Fibroblast of pulmonary artery (primary cell): ENCODE measurements around the gene AKAP5.

Source experiments
- DNase-seq: peaks from one replicate; pipeline ENCODE4 v3.0.0-alpha.2; 2010; ENCODE audit warnings: low read depth
- H3K4me3 ChIP-seq: replicated peaks from 2 replicates; pipeline ENCODE4 v1.5.1; 2011; ENCODE audit warnings: low read depth, mild to moderate bottlenecking, control low read depth, low read length, moderate library complexity
- TF ChIP-seq, protein P1 (sequence below): IDR thresholded peaks from 2 replicates; pipeline ENCODE4 v1.5.1; 2011; ENCODE audit warnings: mild to moderate bottlenecking, control low read depth, low read length, inconsistent platforms; ENCODE audit errors: missing control alignments

Gene AKAP5

GRCh38 chr14:64459405-64460136 lies 5.7 kb upstream of the AKAP5 start:
- TF ChIP-seq, protein P1, sequence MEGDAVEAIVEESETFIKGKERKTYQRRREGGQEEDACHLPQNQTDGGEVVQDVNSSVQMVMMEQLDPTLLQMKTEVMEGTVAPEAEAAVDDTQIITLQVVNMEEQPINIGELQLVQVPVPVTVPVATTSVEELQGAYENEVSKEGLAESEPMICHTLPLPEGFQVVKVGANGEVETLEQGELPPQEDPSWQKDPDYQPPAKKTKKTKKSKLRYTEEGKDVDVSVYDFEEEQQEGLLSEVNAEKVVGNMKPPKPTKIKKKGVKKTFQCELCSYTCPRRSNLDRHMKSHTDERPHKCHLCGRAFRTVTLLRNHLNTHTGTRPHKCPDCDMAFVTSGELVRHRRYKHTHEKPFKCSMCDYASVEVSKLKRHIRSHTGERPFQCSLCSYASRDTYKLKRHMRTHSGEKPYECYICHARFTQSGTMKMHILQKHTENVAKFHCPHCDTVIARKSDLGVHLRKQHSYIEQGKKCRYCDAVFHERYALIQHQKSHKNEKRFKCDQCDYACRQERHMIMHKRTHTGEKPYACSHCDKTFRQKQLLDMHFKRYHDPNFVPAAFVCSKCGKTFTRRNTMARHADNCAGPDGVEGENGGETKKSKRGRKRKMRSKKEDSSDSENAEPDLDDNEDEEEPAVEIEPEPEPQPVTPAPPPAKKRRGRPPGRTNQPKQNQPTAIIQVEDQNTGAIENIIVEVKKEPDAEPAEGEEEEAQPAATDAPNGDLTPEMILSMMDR, result no peak
- no peak overlapping the region for H3K4me3 ChIP-seq
- no peak for DNase-seq

- DNase-seq, result no peak
- TF ChIP-seq, protein P1, result no peak
These were observed 4.1 kb upstream of the AKAP5 start for GRCh38 chr14:64461221-64461620.

GRCh38 chr14:64463195-64463594 lies 2.1 kb upstream of the AKAP5 start:
- H3K4me3 ChIP-seq, result no peak overlapping the region
- TF ChIP-seq, protein P1, result no peak
- no peak for DNase-seq

More at GRCh38 chr14:64461221-64461620, 4.1 kb upstream of the AKAP5 start:
- H3K4me3 ChIP-seq, result no peak overlapping the region

- no peak overlapping the region for H3K4me3 ChIP-seq
- TF ChIP-seq, protein P1, result no peak
- DNase-seq, result no peak
These were observed 1.4 kb upstream of the AKAP5 start for GRCh38 chr14:64463873-64464272.

DNA sequence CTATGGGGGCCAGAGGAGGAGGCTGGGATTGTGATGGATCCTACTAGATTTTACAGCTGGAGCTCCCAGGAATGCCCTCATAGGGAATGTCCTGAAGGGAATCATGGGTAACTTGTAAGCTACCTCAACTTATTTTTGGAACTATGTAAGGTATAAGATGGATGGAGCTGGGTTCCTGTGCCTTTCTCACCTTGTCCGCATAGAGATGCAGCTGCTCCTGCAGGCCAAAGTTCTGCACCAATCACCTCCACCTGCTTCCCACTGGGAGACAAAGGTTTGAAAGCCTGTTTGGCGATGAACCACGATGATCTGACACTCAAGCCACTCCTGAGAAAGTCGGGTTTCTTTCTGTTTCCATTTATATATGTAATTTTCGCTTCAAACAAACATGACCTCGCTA lies 648 bp upstream of the AKAP5 start:
- no peak for DNase-seq
- TF ChIP-seq, protein P1, result no peak
- peak overlapping the region; percentile 70 for H3K4me3 ChIP-seq

GRCh38 chr14:64465831-64466554 lies 694 bp downstream of the AKAP5 start:
- peak; percentile 52 for DNase-seq
- H3K4me3 ChIP-seq, result peak overlapping the region; percentile 70
- TF ChIP-seq, protein P1, result peak; percentile 37
